ENCODE data around the gene CLIP2.

- TF ChIP-seq POLR2A (IDR thresholded peaks at IDR 0.05) (no peak), POLR2AphosphoS5 (IDR thresholded peaks at IDR 0.05) (no peak)
Measured at GRCh38 chr7:74396993-74397392, 107.8 kb downstream of the CLIP2 start.

Measured in prostate gland (tissue), 1 donor.